IMR-90 (cell line): ENCODE results near the gene PLA2G2F. TPM values are rescaled to one million over a fixed set of nuclear protein-coding genes. Genes with fewer than 3 reads are reported as not detected.

Source experiments
- ATAC-seq: fragments of 200-7000 bp; cut with Tn5 transposase; 2 replicates; pipeline ENCODE4 v1.9.1; 2020; ENCODE audit warnings: low read depth, mild to moderate bottlenecking, moderate library complexity
- BruUV-seq: library from RNA; stranded (reverse); fragments of 400-500 nt; replicated peaks from 2 replicates; lab custom pipeline; 2021; lab: Mats Ljungman, UMichigan
- CTCF ChIA-PET: fragments of 300-600 bp; formaldehyde crosslinking; extraction: SDS; loops from one replicate; lab custom pipeline; 2021; ENCODE audit warnings: antibody characterized with exemption; lab: Yijun Ruan, JAX
- POLR2A ChIA-PET: fragments of 300-600 bp; sonication (Branson Sonifier 250); formaldehyde crosslinking; loops from one replicate; lab custom pipeline; 2022; ENCODE audit warnings: antibody characterized with exemption; ENCODE audit not compliant: unreplicated experiment; lab: Charles Lee
- DNase-seq: peaks from one replicate; pipeline ENCODE4 v3.0.0; 2013
- H2AFZ ChIP-seq: replicated peaks from 2 replicates; pipeline ENCODE3; 2013; ENCODE audit warnings: low read length, mild to moderate bottlenecking; ENCODE audit not compliant: poor library complexity
- H2AK5ac ChIP-seq: 2 replicates; pipeline ENCODE4 v1.6.1; 2013; ENCODE audit warnings: low read depth, low read length, inconsistent platforms
- H2AK9ac ChIP-seq: replicated peaks from 2 replicates; pipeline ENCODE3; 2013; ENCODE audit warnings: mild to moderate bottlenecking, low read depth, low read length, moderate library complexity; ENCODE audit not compliant: poor library complexity
- H2BK120ac ChIP-seq: 2 replicates; pipeline ENCODE4 v1.6.1; 2013; ENCODE audit warnings: low read depth, low read length, inconsistent platforms
- H2BK15ac ChIP-seq: 3 replicates; pipeline ENCODE4 v1.6.1; 2013; ENCODE audit warnings: low read depth, low read length, inconsistent platforms
- H2BK20ac ChIP-seq: 2 replicates; pipeline ENCODE4 v1.6.1; 2013; ENCODE audit warnings: low read depth, mild to moderate bottlenecking, inconsistent platforms, low read length, moderate library complexity
- H2BK5ac ChIP-seq: 2 replicates; pipeline ENCODE4 v1.6.1; 2013; ENCODE audit warnings: mild to moderate bottlenecking, low read depth, low read length, inconsistent platforms; ENCODE audit not compliant: poor library complexity, severe bottlenecking
- H3K14ac ChIP-seq: replicated peaks from 2 replicates; pipeline ENCODE4 v1.6.1; 2013; ENCODE audit warnings: low read depth, low read length, inconsistent platforms
- H3K18ac ChIP-seq: 2 replicates; pipeline ENCODE4 v1.6.1; 2013; ENCODE audit warnings: low read depth, low read length, control low read depth
- H3K23ac ChIP-seq: 2 replicates; pipeline ENCODE4 v1.6.1; 2013; ENCODE audit warnings: low read depth, low read length, inconsistent platforms
- H3K27ac ChIP-seq: 2 replicates; pipeline ENCODE4 v1.5.1; 2013; ENCODE audit warnings: mild to moderate bottlenecking, control low read depth, low read length; ENCODE audit not compliant: insufficient read depth
- H3K27me3 ChIP-seq: 2 replicates; pipeline ENCODE4 v1.6.1; 2013; ENCODE audit warnings: low read length; ENCODE audit not compliant: control insufficient read depth, insufficient read depth
- H3K36me3 ChIP-seq: 2 replicates; pipeline ENCODE4 v1.6.1; 2013; ENCODE audit warnings: low read length, mixed read lengths; ENCODE audit not compliant: control insufficient read depth, insufficient read depth
- H3K4ac ChIP-seq: 2 replicates; pipeline ENCODE4 v1.6.1; 2013; ENCODE audit warnings: low read depth, low read length, inconsistent platforms
- H3K4me1 ChIP-seq: 2 replicates; pipeline ENCODE4 v1.6.1; 2013; ENCODE audit warnings: low read length, mixed read lengths; ENCODE audit not compliant: control insufficient read depth, insufficient read depth
- H3K4me2 ChIP-seq: 2 replicates; pipeline ENCODE4 v1.6.1; 2013; ENCODE audit warnings: low read depth, mild to moderate bottlenecking, control low read depth, low read length, moderate library complexity
- H3K4me3 ChIP-seq: 2 replicates; pipeline ENCODE4 v1.5.1; 2013; ENCODE audit warnings: low read depth, mild to moderate bottlenecking, control low read depth, low read length, moderate library complexity; ENCODE audit not compliant: insufficient read depth
- H3K56ac ChIP-seq: 2 replicates; pipeline ENCODE4 v1.6.1; 2013; ENCODE audit warnings: low read length, inconsistent platforms; ENCODE audit not compliant: insufficient read depth; ENCODE audit errors: extremely low read depth
- H3K79me1 ChIP-seq, 2 experiments: 2 replicates each; pipeline ENCODE4 v1.6.1; 2013; ENCODE audit warnings: low read length in 2 of 2, inconsistent platforms in 1 of 2, low read depth in 1 of 2
- H3K9ac ChIP-seq: 2 replicates; pipeline ENCODE4 v1.6.1; 2013; ENCODE audit warnings: low read depth, low read length, control low read depth
- H3K9me1 ChIP-seq: 2 replicates; pipeline ENCODE4 v1.6.1; 2013; ENCODE audit warnings: low read length, inconsistent platforms; ENCODE audit not compliant: insufficient read depth
- H3K9me3 ChIP-seq: 2 replicates; pipeline ENCODE4 v1.6.1; 2013; ENCODE audit warnings: low read length; ENCODE audit not compliant: control insufficient read depth, insufficient read depth
- H4K20me1 ChIP-seq: 2 replicates; pipeline ENCODE4 v1.6.1; 2013; ENCODE audit warnings: low read length, inconsistent platforms; ENCODE audit not compliant: insufficient read depth
- H4K5ac ChIP-seq: 2 replicates; pipeline ENCODE4 v1.6.1; 2013; ENCODE audit warnings: mild to moderate bottlenecking, low read depth, low read length, control low read depth
- H4K8ac ChIP-seq, 2 experiments: 2 replicates each; pipeline ENCODE4 v1.6.1; 2013; ENCODE audit warnings: low read depth in 2 of 2, low read length in 2 of 2, control low read depth in 1 of 2, inconsistent platforms in 1 of 2
- H4K91ac ChIP-seq: 2 replicates; pipeline ENCODE4 v1.6.1; 2013; ENCODE audit warnings: low read depth, low read length, inconsistent platforms; ENCODE audit not compliant: insufficient read depth
- CEBPB ChIP-seq: IDR thresholded peaks from 2 replicates; pipeline ENCODE4 v1.6.1; 2012; ENCODE audit warnings: low read depth, low read length, improper control_type of control experiment
- MAFK ChIP-seq: IDR thresholded peaks from 2 replicates; pipeline ENCODE4 v1.6.1; 2012; ENCODE audit warnings: low read depth, low read length, improper control_type of control experiment
- WGBS, 2 experiments: methylation state at CpG; one replicate each; pipeline versions ENCODE4 v1.1.5 to v1.1.7; 2013; ENCODE audit warnings: missing lambda C conversion rate in 2 of 2; ENCODE audit not compliant: insufficient read length in 1 of 2; ENCODE audit errors: extremely low coverage in 2 of 2; 5-methylcytosine and 5-hydroxymethylcytosine counted together
- dilution Hi-C: fragments of 300-500 bp; cut with HindIII; formaldehyde crosslinking; loops from one replicate; pipeline ENCODE4 v1.14.3; 2018; ENCODE audit warnings: low sequenced_read_pairs; ENCODE audit not compliant: unreplicated experiment
- in situ Hi-C: fragments of 300-500 bp; cut with MboI; formaldehyde crosslinking; loops from 3 replicates; pipeline ENCODE4 v1.14.3; 2019; ENCODE audit warnings: low sequenced_read_pairs, inconsistent platforms, mixed read lengths
- intact Hi-C: fragments of 100-400 bp; cut with micrococcal nuclease; formaldehyde crosslinking; loops from 2 replicates; pipeline ENCODE4 v1.10.0; 2022
- polyA plus RNA-seq, 3 experiments: library from polyadenylated mRNA; depleted of rRNA; stranded (reverse); fragments of >200 nt; gene quantifications; 2 replicates each; pipeline ENCODE4 v1.2.3, GENCODE V29; 2012; ENCODE audit warnings: low replicate concordance in 1 of 3
- total RNA-seq: library from RNA; depleted of rRNA; stranded (reverse); fragments of >200 nt; gene quantifications from 2 replicates; pipeline ENCODE4 v1.2.3, GENCODE V29; 2012

PLA2G2F gene
- total and polyA plus RNA-seq, 2 of the 4 experiments (the other 2 are of a cell fraction): not detected

DNA sequence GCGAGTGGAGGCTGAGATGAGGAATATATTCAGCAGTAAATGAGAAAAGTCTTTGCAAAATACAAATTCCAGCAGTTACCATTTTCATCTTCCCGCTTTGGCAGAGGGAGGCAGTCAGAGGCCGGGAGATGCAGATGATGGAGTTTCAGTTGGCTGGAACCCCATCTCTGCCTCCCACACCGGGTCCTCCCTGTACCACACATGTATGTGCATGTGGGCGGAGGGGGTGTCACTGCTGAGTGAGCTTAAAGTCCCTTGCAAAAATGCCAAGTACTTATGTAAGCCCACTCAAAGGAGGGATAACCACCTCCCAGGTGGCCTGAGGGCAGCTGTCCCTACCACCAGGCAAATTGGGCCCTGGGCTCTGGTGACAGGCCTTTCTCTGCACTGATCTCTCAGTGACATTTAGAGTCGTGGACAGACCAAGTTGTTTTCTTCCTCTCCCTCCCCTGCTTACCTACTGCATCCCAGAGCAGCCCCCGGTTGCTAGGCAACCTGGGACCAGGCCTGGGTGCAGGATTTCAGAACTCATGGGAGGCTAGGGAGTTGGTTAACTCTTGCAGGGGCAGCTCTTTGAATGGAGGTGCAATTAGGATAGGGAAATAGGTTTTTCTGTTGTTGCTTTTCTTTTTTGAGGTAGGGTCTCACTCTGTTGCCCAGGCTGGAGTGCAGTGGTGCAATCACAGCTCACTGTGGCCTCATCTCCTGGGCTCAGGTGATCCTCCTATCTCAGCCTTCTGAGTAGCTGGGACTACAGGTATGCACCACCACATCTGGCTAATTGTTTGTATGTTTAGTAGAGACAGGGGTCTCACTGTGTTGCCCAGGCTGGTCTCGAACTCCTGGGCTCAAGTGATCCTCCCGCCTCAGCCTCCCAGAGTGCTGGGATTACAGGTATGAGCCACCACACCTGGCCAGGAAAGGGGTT lies 29.7 kb downstream of the PLA2G2F start:
- ATAC-seq (no peak), DNase-seq (no peak)
- POLR2A ChIA-PET: no interaction called here
- no peaks in the 10 kb centered on the region for H3K9me1 ChIP-seq
- no peak overlapping the region for H2AK5ac ChIP-seq
- CTCF ChIA-PET: no interaction called here
- H3K4ac ChIP-seq: no peak overlapping the region
- no peak overlapping the region for H3K14ac ChIP-seq
- H3K4me3 ChIP-seq: no peak overlapping the region
- no peak overlapping the region for H3K18ac ChIP-seq
- H2AK9ac ChIP-seq: no peak overlapping the region
- no TSS peak for BruUV-seq
- no peak overlapping the region for H4K8ac ChIP-seq
- dilution Hi-C loops: no loop called here
- no peak overlapping the region for H2BK5ac ChIP-seq
- no peaks in the 10 kb centered on the region for H3K9me3 ChIP-seq
- no peak overlapping the region for H4K91ac ChIP-seq
- no peak overlapping the region for H2BK120ac ChIP-seq
- H4K5ac ChIP-seq: no peak overlapping the region
- no peak overlapping the region for H2AFZ ChIP-seq
- no peaks in the 10 kb centered on the region for H3K79me1 ChIP-seq
- intact Hi-C loops: no loop called here
- H3K27ac ChIP-seq: no peak overlapping the region
- H2BK15ac ChIP-seq: no peak overlapping the region
- no peak overlapping the region for H3K9ac ChIP-seq
- TF ChIP-seq CEBPB (no peak), MAFK (no peak)
- WGBS, 2 experiments: no CpG with 5 or more reads among the region's 9 CpGs
- H3K4me1 ChIP-seq: no peaks in the 10 kb centered on the region; the same call in 1 of the 2 replicates
- H4K20me1 ChIP-seq: no peaks in the 10 kb centered on the region
- in situ Hi-C loops: no loop called here
- H3K27me3 ChIP-seq: peaks cover 19% of the 10 kb centered on the region
- H2BK20ac ChIP-seq: no peak overlapping the region
- no peak overlapping the region for H3K23ac ChIP-seq
- no peaks in the 10 kb centered on the region for H3K36me3 ChIP-seq
- no peak overlapping the region; the same call in 1 of the 2 replicates for H3K56ac ChIP-seq
- H3K4me2 ChIP-seq: no peak overlapping the region
